Prostate gland (tissue), 2 donors: ENCODE measurements around the gene PARP15.

ENCODE experiments used
- CTCF ChIP-seq, 4 experiments: fragments of 200-600 bp in 2 of 4; fragments of 450-650 bp in 2 of 4; sonication (generic) in 2 of 4; IDR thresholded peaks; 1 replicate in 3 of 4; 2 replicates in 1 of 4; pipeline ENCODE4 v1.5.1; 2016 to 2019; ENCODE audit warnings: antibody characterized with exemption in 4 of 4, mild to moderate bottlenecking in 2 of 4, moderate library complexity in 2 of 4
- POLR2A ChIP-seq: fragments of 450-650 bp; IDR thresholded peaks from one replicate; pipeline ENCODE4 v1.6.1; 2016; ENCODE audit warnings: antibody characterized with exemption, mild to moderate bottlenecking

GRCh38 chr3:122548619-122549018, 28.8 kb upstream of the PARP15 start:
- TF ChIP-seq CTCF (IDR thresholded peaks at IDR 0.05) (no peak), POLR2A (no peak)
